OCI-LY1 (cell line): ENCODE results near the gene SHISA5.

Experiments used
- H2AFZ ChIP-seq: fragments of 200-600 bp; sonication (generic), shearing (Covaris generic); 2 replicates; pipeline ENCODE4 v1.6.0; 2014; ENCODE audit warnings: antibody characterized with exemption, mild to moderate bottlenecking, low read length
- H3F3A ChIP-seq: fragments of 200-600 bp; sonication (generic), shearing (Covaris generic); 2 replicates; pipeline ENCODE4 v1.6.0; 2014; ENCODE audit warnings: mild to moderate bottlenecking, antibody characterized with exemption, low read length, moderate library complexity; ENCODE audit not compliant: insufficient read depth
- H3K27ac ChIP-seq: fragments of 200-600 bp; sonication (generic); 2 replicates; pipeline ENCODE4 v1.5.1; 2014; ENCODE audit warnings: low read length, mixed run types, mild to moderate bottlenecking, low read depth; ENCODE audit not compliant: poor library complexity, severe bottlenecking
- H3K27me3 ChIP-seq: fragments of 200-600 bp; sonication (generic); 2 replicates; pipeline ENCODE4 v1.6.0; 2014; ENCODE audit warnings: antibody characterized with exemption, mild to moderate bottlenecking, low read length, moderate library complexity; ENCODE audit not compliant: insufficient read depth
- H3K36me3 ChIP-seq: fragments of 200-600 bp; sonication (generic); 2 replicates; pipeline ENCODE4 v1.6.1; 2014; ENCODE audit warnings: mild to moderate bottlenecking, antibody characterized with exemption, low read length, moderate library complexity, mixed read lengths; ENCODE audit not compliant: insufficient read depth
- H3K4me1 ChIP-seq: fragments of 200-600 bp; sonication (generic); 2 replicates; pipeline ENCODE4 v1.5.1; 2014; ENCODE audit warnings: mild to moderate bottlenecking, low read length, moderate library complexity; ENCODE audit not compliant: insufficient read depth, severe bottlenecking
- H3K4me2 ChIP-seq: fragments of 200-600 bp; sonication (generic), shearing (Covaris generic); 2 replicates; pipeline ENCODE4 v1.6.1; 2014; ENCODE audit warnings: low read length
- H3K4me3 ChIP-seq: fragments of 200-600 bp; sonication (generic); 2 replicates; pipeline ENCODE4 v1.5.1; 2014; ENCODE audit warnings: low read length, low read depth, mild to moderate bottlenecking, mixed read lengths; ENCODE audit not compliant: poor library complexity, severe bottlenecking
- H3K79me2 ChIP-seq: fragments of 200-600 bp; shearing (Covaris generic); 2 replicates; pipeline ENCODE4 v1.6.1; 2016; ENCODE audit warnings: mixed run types, low read length, mixed read lengths; ENCODE audit not compliant: insufficient read depth
- H3K9ac ChIP-seq: fragments of 200-600 bp; sonication (generic), shearing (Covaris generic); 2 replicates; pipeline ENCODE4 v1.6.1; 2014; ENCODE audit warnings: mild to moderate bottlenecking, low read length, mixed read lengths
- H3K9me2 ChIP-seq: fragments of 200-600 bp; sonication (generic), shearing (Covaris generic); 2 replicates; pipeline ENCODE4 v1.6.1; 2014; ENCODE audit warnings: low read depth, mild to moderate bottlenecking, low read length, mixed read lengths
- H3K9me3 ChIP-seq: fragments of 200-600 bp; shearing (Covaris generic); 2 replicates; pipeline ENCODE4 v1.6.1; 2014; ENCODE audit warnings: low read length, mixed read lengths
- H4K20me1 ChIP-seq: fragments of 200-600 bp; sonication (generic), shearing (Covaris generic); 2 replicates; pipeline ENCODE4 v1.6.0; 2016; ENCODE audit warnings: mild to moderate bottlenecking, low read length; ENCODE audit not compliant: insufficient read depth
- CTCF ChIP-seq: fragments of 200-600 bp; sonication (generic), shearing (Covaris generic); IDR thresholded peaks from 2 replicates; pipeline ENCODE4 v1.5.1; 2017; ENCODE audit warnings: mild to moderate bottlenecking, antibody characterized with exemption, low read length, moderate library complexity, mixed read lengths
- EZH2 ChIP-seq: fragments of 200-600 bp; sonication (generic), shearing (Covaris generic); IDR thresholded peaks from 2 replicates; pipeline ENCODE4 v1.8.0; 2017; ENCODE audit warnings: borderline replicate concordance, mixed run types, mild to moderate bottlenecking, antibody characterized with exemption, low read length, moderate library complexity, mixed read lengths

SHISA5 gene

GRCh38 chr3:48451270-48451669 lies 52.7 kb downstream of the SHISA5 start:
- H3K4me1 ChIP-seq, result peaks cover 16% of the 10 kb centered on the region
- H3K4me2 ChIP-seq, result no peak overlapping the region
- no peaks in the 10 kb centered on the region for H3K27me3 ChIP-seq
- no peaks in the 10 kb centered on the region for H3K9me2 ChIP-seq
- H3K4me3 ChIP-seq, result no peak overlapping the region
- H3K79me2 ChIP-seq, result peaks cover 9% of the 10 kb centered on the region
- no peak overlapping the region for H2AFZ ChIP-seq
- H3K36me3 ChIP-seq, result peaks cover 54% of the 10 kb centered on the region
- no peaks in the 10 kb centered on the region for H3K9me3 ChIP-seq
- H4K20me1 ChIP-seq, result no peaks in the 10 kb centered on the region
- H3K27ac ChIP-seq, result no peak overlapping the region
- no peak overlapping the region for H3K9ac ChIP-seq
- H3F3A ChIP-seq, result no peaks in the 10 kb centered on the region
- TF ChIP-seq EZH2, result no peak
- no peak for TF ChIP-seq CTCF

GRCh38 chr3:48446425-48447193 lies 57.4 kb downstream of the SHISA5 start, which contains the start of gene ATRIP:
ATRIP (plus strand) TSS chr3:48446737; CDS start chr3:48446846, 109 bp downstream.
- TF ChIP-seq CTCF, result no peak
- H3K27me3 ChIP-seq, result no peaks in the 10 kb centered on the region
- peaks cover 15% of the 10 kb centered on the region for H3K79me2 ChIP-seq
- peaks cover 41% of the 10 kb centered on the region for H3K36me3 ChIP-seq
- H3K9me2 ChIP-seq, result no peaks in the 10 kb centered on the region
- peak within 1 kb of the TSS; percentile 81 for H3K9ac ChIP-seq
- no peak within 1 kb of the TSS for H3K27ac ChIP-seq
- no peaks in the 10 kb centered on the region for H3K9me3 ChIP-seq
- H3F3A ChIP-seq, result 0 out of 2 replicates have a peak, but pooled peaks cover 2% of the 10 kb centered on the region
- H3K4me3 ChIP-seq, result peak within 1 kb of the TSS; percentile 81
- H2AFZ ChIP-seq, result no peak within 1 kb of the TSS; the same call in 1 of the 2 replicates
- peak within 1 kb of the TSS; percentile 97 for H3K4me2 ChIP-seq
- peaks cover 34% of the 10 kb centered on the region for H3K4me1 ChIP-seq
- no peaks in the 10 kb centered on the region for H4K20me1 ChIP-seq

- Histone ChIP-seq H3K27ac (no peak overlapping the region), H4K20me1 (no peaks in the 10 kb centered on the region), H2AFZ (no peak overlapping the region; the same call in 1 of the 2 replicates), H3K9me2 (no peaks in the 10 kb centered on the region), H3K4me1 (peaks cover 40% of the 10 kb centered on the region), H3K27me3 (no peaks in the 10 kb centered on the region), H3K4me2 (peak overlapping the region; percentile 97), H3K4me3 (peak overlapping the region; percentile 81), H3K9ac (peak overlapping the region; percentile 81), H3F3A (0 out of 2 replicates have a peak, but pooled peaks cover 2% of the 10 kb centered on the region), H3K9me3 (no peaks in the 10 kb centered on the region), H3K79me2 (peaks cover 20% of the 10 kb centered on the region), H3K36me3 (peaks cover 39% of the 10 kb centered on the region)
- TF ChIP-seq EZH2 (no peak), CTCF (no peak)
These were observed 57.9 kb downstream of the SHISA5 start for GRCh38 chr3:48446043-48446424.
